H1 (cell line): ENCODE results near the gene SLC5A10. TPM values are rescaled to one million over a fixed set of nuclear protein-coding genes. Genes with fewer than 3 reads are reported as not detected.

ENCODE experiments used
- CHD2 ChIP-seq: IDR thresholded peaks from 2 replicates; pipeline ENCODE4 v1.6.1; 2012; ENCODE audit warnings: low read length, improper control_type of control experiment
- CTCF ChIP-seq, 3 experiments: IDR thresholded peaks; 1 replicate in 2 of 3; 2 replicates in 1 of 3; pipeline versions ENCODE4 v1.5.1 to v1.6.1; 2011; ENCODE audit warnings: low read length in 3 of 3, mild to moderate bottlenecking in 3 of 3, inconsistent platforms in 2 of 3, low read depth in 1 of 3, moderate library complexity in 1 of 3; ENCODE audit not compliant: insufficient read depth in 1 of 3; ENCODE audit errors: control extremely low read depth in 1 of 3
- EGR1 ChIP-seq: IDR thresholded peaks from 2 replicates; pipeline ENCODE4 v1.6.1; 2011; ENCODE audit warnings: low read depth, low read length, borderline replicate concordance
- GTF2F1 ChIP-seq: IDR thresholded peaks from 2 replicates; pipeline ENCODE4 v1.6.1; 2012; ENCODE audit warnings: low read depth, low read length, improper control_type of control experiment, borderline replicate concordance
- KDM1A ChIP-seq: fragments of 200-600, 300-600 bp; sonication (generic); IDR thresholded peaks from 2 replicates; pipeline ENCODE4 v1.7.1; 2016; ENCODE audit warnings: mild to moderate bottlenecking, low read length, borderline replicate concordance
- SP1 ChIP-seq: IDR thresholded peaks from 2 replicates; pipeline ENCODE4 v1.6.1; 2011; ENCODE audit warnings: low read depth, low read length
- polyA plus RNA-seq, 7 experiments: library from polyadenylated mRNA; depleted of rRNA in 3 of 7; stranded (reverse) in 5 of 7; unstranded in 2 of 7; fragments of >200 nt in 5 of 7; fragments of 200-250 nt in 2 of 7; gene quantifications; 1 replicate in 5 of 7; 2 replicates in 1 of 7; 4 replicates in 1 of 7; pipeline versions ENCODE4 v1.2.1 to v1.2.3, GENCODE V29; 2011 to 2013; ENCODE audit warnings: missing spikeins in 2 of 7, mixed read lengths in 2 of 7
- total RNA-seq: library from RNA; stranded (reverse); fragmentation: NEBNext Ultra II Directional; extraction: Animal tissue kit (Norgen Biotek cat#: 25700); gene quantifications from 2 replicates; pipeline ENCODE4 v1.2.1, GENCODE V29; 2021

Gene SLC5A10
- total and polyA plus RNA-seq, 2 of the 8 experiments (the other 6 are each of a cell fraction or from before 2014, with no cell fraction given), result 0.05 to 0.11 TPM

GRCh38 chr17:18988546-18989173, 36.7 kb downstream of the SLC5A10 start (continued):
- TF ChIP-seq CTCF (IDR thresholded peaks at IDR 0.05; ENCODE audit: control extremely low read depth in 1 of 3, insufficient read depth in 1 of 3, low read depth in 1 of 3, low read length in 3 of 3) (no peak), GTF2F1 (no peak), SP1 (no peak), EGR1 (no peak), CHD2 (no peak), KDM1A (no peak)
